Ovary (tissue), 9 donors: ENCODE results near the gene ENG. TPM values are rescaled to one million over a fixed set of nuclear protein-coding genes. Genes with fewer than 3 reads are reported as not detected.

Experiments
- DNase-seq, 5 donors: peaks; one replicate each; pipeline ENCODE4 v3.0.0-alpha.2; 2019 to 2020
- H3K27ac ChIP-seq, 2 donors: fragments of 200-600 bp; one replicate each; pipeline versions ENCODE4 v1.5.1 to v1.8.0; 2019 to 2022
- H3K27me3 ChIP-seq: fragments of 200-600 bp; one replicate; pipeline ENCODE4 v1.8.0; 2022
- H3K36me3 ChIP-seq: fragments of 200-600 bp; sonication (generic); one replicate; pipeline ENCODE4 v1.5.1; 2019
- H3K4me1 ChIP-seq: one replicate; pipeline ENCODE4 v1.8.1; 2013; ENCODE audit warnings: mild to moderate bottlenecking, moderate library complexity; ENCODE audit not compliant: insufficient read depth
- H3K4me3 ChIP-seq: fragments of 200-600 bp; sonication (generic); one replicate; pipeline ENCODE4 v1.5.1; 2017
- H3K9me3 ChIP-seq, 2 donors: fragments of 200-600 bp in 1 of 2; sonication (generic) in 1 of 2; one replicate each; pipeline versions ENCODE4 v1.5.1 to v1.8.1; 2013 to 2019; ENCODE audit warnings: mild to moderate bottlenecking in 1 of 2, moderate library complexity in 1 of 2
- EP300 ChIP-seq: sonication (generic); formaldehyde crosslinking; IDR thresholded peaks from one replicate; pipeline ENCODE4 v1.6.1; 2017; ENCODE audit warnings: antibody characterized with exemption
- POLR2A ChIP-seq: fragments of 450-650 bp; IDR thresholded peaks from one replicate; pipeline ENCODE4 v1.6.1; 2017; ENCODE audit warnings: antibody characterized with exemption, mild to moderate bottlenecking, moderate library complexity
- WGBS, 3 donors: extraction: QIAGEN DNeasy Blood & Tissue Kit in 1 of 3; methylation state at CpG; one replicate each; pipeline versions ENCODE4 v1.1.5 to v1.1.7; 2013 to 2017; 5-methylcytosine and 5-hydroxymethylcytosine counted together
- intact Hi-C, 4 donors: fragments of 100-400 bp; cut with DNase I; formaldehyde crosslinking; loops; one replicate each; pipeline versions ENCODE4 v1.11.0 to v1.15.1; 2022 to 2023
- polyA plus RNA-seq, 2 donors: library from polyadenylated mRNA; stranded (reverse); fragments of 200-250 nt in 1 of 2; fragments of 350-450 nt in 1 of 2; fragmentation: Illumina TruSeq in 1 of 2; extraction: RNeasy Lipid Tissue Mini Kit (QIAGEN cat#74804) in 1 of 2; gene quantifications; one replicate each; pipeline ENCODE4 v1.2.3, GENCODE V29; 2013 to 2014
- total RNA-seq, 7 donors: library from RNA; depleted of rRNA in 2 of 7; stranded (reverse); fragments of >200 nt in 2 of 7; fragmentation: NEBNext Ultra II Directional in 3 of 7; extraction: Animal tissue kit (Norgen Biotek cat#: 25700) in 3 of 7; gene quantifications; one replicate each; pipeline versions ENCODE4 v1.1.0 to v1.2.4, GENCODE V29; 2016 to 2023
- TF ChIP-seq, protein P1 (sequence below), 3 donors: fragments of 450-650 bp in 2 of 3; fragments of 200-600 bp in 1 of 3; IDR thresholded peaks; one replicate each; pipeline versions ENCODE4 v1.5.1 to v1.8.0; 2016 to 2022; ENCODE audit warnings: antibody characterized with exemption in 3 of 3, mild to moderate bottlenecking in 1 of 3
- donor health status: DM: no; HTN: no; CAD: no; lungs with moderate emphysema.
- donor health status: DM: no; HTN: no; CAD: no.
- donor health status: Bipolar disorder and iron deficiency.
- donor health status: DM: yes; HTN: yes; CAD: no.
- donor health status: DM: no; HTN: no; CAD: no.
- donor health status: DM: yes; HTN: yes; CAD: no.

The ENG gene
- total and polyA plus RNA-seq, 9 donors = 54.7 to 298 (median 191) TPM

DNA sequence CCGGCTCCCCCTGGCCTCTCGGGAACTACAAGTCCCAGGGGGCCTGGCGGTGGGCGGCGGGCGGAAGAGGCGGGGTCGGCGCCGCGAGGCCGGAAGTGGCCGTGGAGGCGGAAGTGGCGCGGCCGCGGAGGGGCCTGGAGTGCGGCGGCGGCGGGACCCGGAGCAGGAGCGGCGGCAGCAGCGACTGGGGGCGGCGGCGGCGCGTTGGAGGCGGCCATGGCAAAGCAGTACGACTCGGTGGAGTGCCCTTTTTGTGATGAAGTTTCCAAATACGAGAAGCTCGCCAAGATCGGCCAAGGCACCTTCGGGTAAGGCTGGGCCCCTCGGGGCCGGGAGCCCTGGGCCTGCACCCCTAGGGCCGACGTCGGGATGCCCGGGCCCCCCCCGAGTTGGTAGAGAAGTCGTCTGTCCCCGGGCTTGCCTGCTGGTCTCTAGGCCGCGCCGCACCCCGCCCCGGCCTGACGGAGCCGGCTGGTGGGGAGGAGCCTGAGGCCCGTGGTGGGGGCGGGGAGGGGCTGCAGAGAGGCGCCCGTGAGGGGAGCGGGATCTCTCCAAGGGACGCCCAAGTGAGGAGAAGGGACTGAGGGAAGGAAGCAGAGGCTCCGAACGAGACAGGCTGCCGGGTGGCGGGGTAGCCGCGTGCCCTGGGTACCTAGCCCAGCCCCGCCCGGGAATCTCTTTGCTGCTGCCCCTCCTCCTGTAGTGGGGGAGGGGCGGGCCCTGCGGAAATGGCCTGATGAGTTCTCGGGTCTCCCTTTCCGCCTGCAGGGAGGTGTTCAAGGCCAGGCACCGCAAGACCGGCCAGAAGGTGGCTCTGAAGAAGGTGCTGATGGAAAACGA, 68.3 kb downstream of the ENG start, which contains the start of gene CDK9:
Gene CDK9, plus strand, starts transcription at position 102 of the 840 bp plus-strand sequence. Its CDS starts 115 bp downstream, at position 217.
- WGBS, 3 donors = 0 to 1% (median 0%) methylated on average over 60 to 75 of the region's 75 CpGs
- peak within 1 kb of the TSS; percentile 100 for H3K4me3 ChIP-seq
- TF ChIP-seq EP300 = no peak
- TF ChIP-seq POLR2A = peak; percentile 75
- TF ChIP-seq, protein P1, sequence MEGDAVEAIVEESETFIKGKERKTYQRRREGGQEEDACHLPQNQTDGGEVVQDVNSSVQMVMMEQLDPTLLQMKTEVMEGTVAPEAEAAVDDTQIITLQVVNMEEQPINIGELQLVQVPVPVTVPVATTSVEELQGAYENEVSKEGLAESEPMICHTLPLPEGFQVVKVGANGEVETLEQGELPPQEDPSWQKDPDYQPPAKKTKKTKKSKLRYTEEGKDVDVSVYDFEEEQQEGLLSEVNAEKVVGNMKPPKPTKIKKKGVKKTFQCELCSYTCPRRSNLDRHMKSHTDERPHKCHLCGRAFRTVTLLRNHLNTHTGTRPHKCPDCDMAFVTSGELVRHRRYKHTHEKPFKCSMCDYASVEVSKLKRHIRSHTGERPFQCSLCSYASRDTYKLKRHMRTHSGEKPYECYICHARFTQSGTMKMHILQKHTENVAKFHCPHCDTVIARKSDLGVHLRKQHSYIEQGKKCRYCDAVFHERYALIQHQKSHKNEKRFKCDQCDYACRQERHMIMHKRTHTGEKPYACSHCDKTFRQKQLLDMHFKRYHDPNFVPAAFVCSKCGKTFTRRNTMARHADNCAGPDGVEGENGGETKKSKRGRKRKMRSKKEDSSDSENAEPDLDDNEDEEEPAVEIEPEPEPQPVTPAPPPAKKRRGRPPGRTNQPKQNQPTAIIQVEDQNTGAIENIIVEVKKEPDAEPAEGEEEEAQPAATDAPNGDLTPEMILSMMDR (IDR thresholded peaks at IDR 0.05) = peak in 1 of 3 donors; percentile 26
- peak; percentile 91 to 95 (median 93) for DNase-seq
- intact Hi-C loops = loop anchor here in 3 of 4 donors (1.0 to 10.0 kb wide), 6 partner anchors 51 to 199 kb away; partner anchors contain the start of genes TOR2A (in 2 of the 3) and ST6GALNAC4 (in 1 of the 3)
- H3K9me3 ChIP-seq = no peaks in the 10 kb centered on the region
- H3K27ac ChIP-seq = peak within 1 kb of the TSS; percentile 95 to 96
- H3K4me1 ChIP-seq = peaks cover 11% of the 10 kb centered on the region
- no peaks in the 10 kb centered on the region for H3K36me3 ChIP-seq
- no peaks in the 10 kb centered on the region for H3K27me3 ChIP-seq

DNA sequence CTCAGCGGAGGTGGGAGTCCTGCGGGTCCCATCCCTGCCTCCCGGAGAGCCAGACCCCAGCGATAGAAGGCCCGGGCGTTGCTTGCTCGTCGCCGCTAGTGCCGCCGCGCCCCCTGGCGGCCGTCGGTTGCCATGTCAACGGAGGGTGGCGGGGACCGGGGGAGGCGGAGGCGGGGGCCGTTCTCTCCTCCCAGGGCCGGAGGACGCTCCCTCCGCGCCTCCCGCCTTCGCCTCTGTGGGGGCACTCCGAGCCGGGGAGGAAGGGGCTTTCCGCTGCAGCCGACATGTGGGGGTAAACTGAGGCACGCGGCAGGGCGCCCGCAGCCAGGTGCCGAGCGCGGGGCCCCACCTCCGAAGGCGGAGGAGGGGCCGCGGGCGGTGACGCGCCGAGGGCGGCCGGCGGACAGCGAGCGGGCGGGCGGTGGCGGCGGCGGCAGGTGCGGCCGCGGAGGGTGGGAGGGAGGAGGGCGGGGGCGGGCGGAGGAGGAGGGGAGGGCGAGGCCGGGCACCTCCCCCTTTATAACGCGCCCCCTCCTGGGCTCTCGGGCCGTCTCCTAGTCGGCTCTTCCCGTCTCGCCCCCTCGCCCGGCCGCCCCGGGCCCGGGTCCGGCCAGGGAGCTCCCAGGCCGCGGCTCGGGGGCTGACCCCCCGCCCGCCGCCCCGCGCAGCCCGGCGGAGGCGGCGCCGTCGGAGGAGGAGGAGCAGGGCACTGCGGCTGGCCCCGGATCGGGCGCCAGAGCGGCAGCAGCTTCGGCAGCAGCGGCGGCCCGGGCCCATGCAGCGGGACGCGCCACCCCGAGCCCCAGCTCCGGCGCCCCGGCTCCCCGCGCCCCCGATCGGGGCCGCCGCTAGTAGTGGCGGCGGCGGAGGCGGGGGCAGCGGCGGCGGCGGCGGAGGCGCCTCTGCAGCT, 69.2 kb downstream of the ENG start:
- intact Hi-C loops = loop anchor here in 3 of 4 donors (1.0 to 10.0 kb wide), 6 partner anchors 50 to 198 kb away; partner anchors contain the start of genes TOR2A (in 2 of the 3) and ST6GALNAC4 (in 1 of the 3)
- 0 to 1% (median 1%) methylated on average over 39 to 118 of the region's 123 CpGs for WGBS, 3 donors
- peaks cover 11% of the 10 kb centered on the region for H3K4me1 ChIP-seq
- H3K9me3 ChIP-seq = no peaks in the 10 kb centered on the region
- H3K36me3 ChIP-seq = no peaks in the 10 kb centered on the region
- peak; percentile 11 for TF ChIP-seq POLR2A
- no peak for TF ChIP-seq EP300
- TF ChIP-seq, protein P1 (IDR thresholded peaks at IDR 0.05) = peak; percentile 92 to 96 (median 95)
- H3K4me3 ChIP-seq = peak overlapping the region; percentile 100
- peak overlapping the region; percentile 95 to 96 for H3K27ac ChIP-seq
- H3K27me3 ChIP-seq = no peaks in the 10 kb centered on the region
- peak; percentile 86 to 93 (median 92) for DNase-seq

DNA sequence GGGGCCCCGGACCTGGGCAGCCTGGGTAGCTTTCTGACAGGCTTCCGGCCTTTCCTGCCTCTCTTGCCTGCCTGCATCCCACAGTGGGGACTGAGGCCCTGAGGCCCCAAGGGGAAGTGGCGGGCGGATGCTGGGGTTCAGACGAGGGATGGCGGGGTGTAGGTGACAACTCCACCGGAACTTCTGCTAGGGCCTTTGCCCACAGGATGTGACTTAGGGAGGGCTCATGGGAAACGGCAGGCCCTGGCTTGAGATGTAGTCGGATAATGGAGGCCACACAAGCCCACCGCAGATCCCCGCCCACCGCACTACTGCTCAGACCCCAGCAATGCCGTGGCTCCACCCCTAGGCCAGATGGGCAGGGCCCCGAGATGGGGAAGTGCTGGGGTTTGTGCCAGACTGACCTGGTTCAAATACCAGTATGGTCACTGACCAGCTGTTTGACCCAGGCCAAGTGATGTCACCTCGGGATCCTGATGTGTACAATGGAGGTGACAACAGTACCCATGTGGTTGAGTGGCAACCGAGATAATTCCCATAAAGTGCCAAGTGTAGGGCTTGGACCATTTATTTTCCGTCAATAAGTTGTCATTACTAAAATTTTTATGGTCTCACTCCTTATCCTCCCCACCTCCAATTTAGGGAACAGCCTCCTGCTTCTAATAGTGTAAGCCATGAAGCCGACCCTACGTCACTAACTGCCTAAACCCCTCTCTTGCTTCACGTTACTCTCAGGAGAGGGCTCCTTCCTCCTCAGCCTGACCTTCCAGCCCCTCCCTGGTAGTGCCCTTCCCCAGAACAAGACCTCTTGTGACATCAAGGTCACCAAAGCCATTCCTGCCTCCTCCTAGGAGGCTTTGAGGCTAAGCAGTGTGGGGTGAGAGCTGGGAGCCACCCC, 71.1 kb downstream of the ENG start:
- peaks cover 8% of the 10 kb centered on the region for H3K4me1 ChIP-seq
- H3K36me3 ChIP-seq = no peaks in the 10 kb centered on the region
- 76 to 82% (median 81%) methylated on average over 20 of the region's 20 CpGs for WGBS, 3 donors
- DNase-seq = peak in 3 of 5 donors; percentile 51 to 58 (median 56)
- H3K27me3 ChIP-seq = no peaks in the 10 kb centered on the region
- H3K9me3 ChIP-seq = no peaks in the 10 kb centered on the region
- intact Hi-C loops = loop anchor here in 3 of 4 donors (2.0 to 10.0 kb wide), 4 partner anchors 41 to 81 kb away; partner anchors contain the start of gene TOR2A (in 2 of the 3)
- H3K27ac ChIP-seq = no peak overlapping the region
- TF ChIP-seq, protein P1 (IDR thresholded peaks at IDR 0.05) = no peak
- TF ChIP-seq EP300 (no peak), POLR2A (no peak)
- no peak overlapping the region for H3K4me3 ChIP-seq
